Muscle of leg (tissue), 11 donors: ENCODE measurements around the gene CFAP157. TPM values are rescaled to one million over a fixed set of nuclear protein-coding genes. Genes with fewer than 3 reads are reported as not detected.
"Not testable (repeated sequence)": the region's sequence is repeated elsewhere in the genome, so short reads cannot be mapped to it uniquely, and the experiment has no call there.

Experiments used
- DNase-seq: peaks from one replicate; pipeline ENCODE4 v3.0.0; 2013
- H3K27ac ChIP-seq: one replicate; pipeline ENCODE4 v1.5.1; 2013; ENCODE audit warnings: mild to moderate bottlenecking, low read length, control low read depth
- H3K27me3 ChIP-seq: one replicate; pipeline ENCODE4 v1.6.1; 2013; ENCODE audit warnings: low read length; ENCODE audit not compliant: control insufficient read depth, insufficient read depth
- H3K36me3 ChIP-seq: one replicate; pipeline ENCODE4 v1.6.1; 2013; ENCODE audit warnings: low read length; ENCODE audit not compliant: control insufficient read depth, insufficient read depth
- H3K4me1 ChIP-seq: one replicate; pipeline ENCODE4 v1.6.1; 2013; ENCODE audit warnings: low read length; ENCODE audit not compliant: control insufficient read depth, insufficient read depth
- H3K4me3 ChIP-seq: one replicate; pipeline ENCODE4 v1.5.1; 2013; ENCODE audit warnings: low read length, control low read depth
- H3K9me3 ChIP-seq: replicated peaks from 2 replicates; pipeline ENCODE4 v1.6.1; 2013; ENCODE audit warnings: low read depth, low read length; ENCODE audit not compliant: control insufficient read depth
- WGBS: methylation state at CpG from one replicate; pipeline ENCODE4 v1.1.5; 2013; ENCODE audit warnings: missing lambda C conversion rate; ENCODE audit not compliant: insufficient coverage; 5-methylcytosine and 5-hydroxymethylcytosine counted together
- polyA plus RNA-seq, 8 donors: library from polyadenylated mRNA; unstranded; fragments of 120-200 nt; gene quantifications; one replicate each; pipeline versions ENCODE4 v1.2.1 to v1.2.3, GENCODE V29; 2013; ENCODE audit warnings: inconsistent platforms in 1 of 8, low replicate concordance in 1 of 8; ENCODE audit not compliant: insufficient read length in 8 of 8, insufficient read depth in 1 of 8
- total RNA-seq: library from RNA; stranded (reverse); fragments of 120-200 nt; gene quantifications from one replicate; pipeline ENCODE4 v1.2.4, GENCODE V29; 2013

CFAP157 gene
- total and polyA plus RNA-seq, 9 donors: 0.84 to 2.4 (median 1.3) TPM; not detected in 1

GRCh38 chr9:127746959-127747569, 40.3 kb downstream of the CFAP157 start:
- Histone ChIP-seq H3K27me3 (peaks cover 4% of the 10 kb centered on the region), H3K4me1 (peaks cover 6% of the 10 kb centered on the region), H3K4me3 (no peak overlapping the region), H3K9me3 (no peaks in the 10 kb centered on the region), H3K27ac (no peak overlapping the region), H3K36me3 (peaks cover 41% of the 10 kb centered on the region)
- 60% methylated on average over 10 of the region's 15 CpGs for WGBS
- no peak for DNase-seq

GRCh38 chr9:127749090-127749787, 42.5 kb downstream of the CFAP157 start:
- no peaks in the 10 kb centered on the region for H3K9me3 ChIP-seq
- peaks cover 4% of the 10 kb centered on the region for H3K4me1 ChIP-seq
- WGBS: 90% methylated on average over 26 of the region's 26 CpGs
- peaks cover 18% of the 10 kb centered on the region for H3K27me3 ChIP-seq
- H3K36me3 ChIP-seq: peaks cover 42% of the 10 kb centered on the region
- no peak overlapping the region for H3K27ac ChIP-seq
- DNase-seq: no peak
- H3K4me3 ChIP-seq: no peak overlapping the region

- DNase-seq: no peak
- peaks cover 16% of the 10 kb centered on the region for H3K4me1 ChIP-seq
Observed at GRCh38 chr9:127751269-127752054, 44.7 kb downstream of the CFAP157 start.

GRCh38 chr9:127753148-127753547, 46.4 kb downstream of the CFAP157 start:
- no peak for DNase-seq
- no peaks in the 10 kb centered on the region for H3K9me3 ChIP-seq
- H3K4me3 ChIP-seq: no peak overlapping the region
- H3K36me3 ChIP-seq: peaks cover 24% of the 10 kb centered on the region
- WGBS: 78% methylated on average over 7 of the region's 8 CpGs
- H3K4me1 ChIP-seq: peaks cover 16% of the 10 kb centered on the region
- peaks cover 33% of the 10 kb centered on the region for H3K27me3 ChIP-seq
- no peak overlapping the region for H3K27ac ChIP-seq

More at GRCh38 chr9:127751269-127752054, 44.7 kb downstream of the CFAP157 start:
- WGBS: 27% methylated on average over 3 of the region's 10 CpGs
- no peak overlapping the region for H3K4me3 ChIP-seq
- H3K9me3 ChIP-seq: no peaks in the 10 kb centered on the region
- H3K27me3 ChIP-seq: peaks cover 33% of the 10 kb centered on the region
- H3K36me3 ChIP-seq: peaks cover 32% of the 10 kb centered on the region
- H3K27ac ChIP-seq: no peak overlapping the region

- WGBS: 100% methylated on average over 1 of the region's 8 CpGs
- peak overlapping the region; percentile 3 for H3K27ac ChIP-seq
- no peaks in the 10 kb centered on the region for H3K9me3 ChIP-seq
- H3K27me3 ChIP-seq: peaks cover 33% of the 10 kb centered on the region
- H3K4me1 ChIP-seq: peaks cover 16% of the 10 kb centered on the region
- H3K36me3 ChIP-seq: peaks cover 22% of the 10 kb centered on the region
- no peak for DNase-seq
- no peak overlapping the region for H3K4me3 ChIP-seq
Observed at GRCh38 chr9:127753622-127754021, 46.8 kb downstream of the CFAP157 start.

GRCh38 chr9:127754099-127755060, 47.6 kb downstream of the CFAP157 start:
- H3K27me3 ChIP-seq: peaks cover 33% of the 10 kb centered on the region
- H3K27ac ChIP-seq: no peak overlapping the region
- WGBS: 10% methylated on average over 77 of the region's 86 CpGs
- DNase-seq: no peak
- peak overlapping the region; percentile 10 for H3K4me3 ChIP-seq
- peaks cover 16% of the 10 kb centered on the region for H3K4me1 ChIP-seq
- no peaks in the 10 kb centered on the region for H3K9me3 ChIP-seq
- peaks cover 18% of the 10 kb centered on the region for H3K36me3 ChIP-seq

GRCh38 chr9:127755061-127756060, 48.6 kb downstream of the CFAP157 start:
- Histone ChIP-seq H3K27ac (no peak overlapping the region), H3K27me3 (peaks cover 33% of the 10 kb centered on the region), H3K36me3 (peaks cover 18% of the 10 kb centered on the region), H3K4me1 (peaks cover 16% of the 10 kb centered on the region), H3K9me3 (no peaks in the 10 kb centered on the region), H3K4me3 (no peak overlapping the region)
- 12% methylated on average over 46 of the region's 61 CpGs for WGBS
- no peak for DNase-seq

GRCh38 chr9:127756233-127756632, 49.4 kb downstream of the CFAP157 start:
- H3K27me3 ChIP-seq: peaks cover 33% of the 10 kb centered on the region
- WGBS: 80% methylated on average over 3 of the region's 3 CpGs
- H3K9me3 ChIP-seq: no peaks in the 10 kb centered on the region
- peaks cover 16% of the 10 kb centered on the region for H3K4me1 ChIP-seq
- H3K4me3 ChIP-seq: no peak overlapping the region
- no peak overlapping the region for H3K27ac ChIP-seq
- peaks cover 20% of the 10 kb centered on the region for H3K36me3 ChIP-seq
- DNase-seq: no peak

- not testable (repeated sequence) for H3K27ac ChIP-seq, H3K9me3 ChIP-seq, DNase-seq, H3K4me3 ChIP-seq
- WGBS: 83% methylated on average over 1 of the region's 11 CpGs
- Histone ChIP-seq H3K27me3 (peaks cover 32% of the 10 kb centered on the region), H3K4me1 (peaks cover 20% of the 10 kb centered on the region), H3K36me3 (peaks cover 21% of the 10 kb centered on the region)
Observed at GRCh38 chr9:127756776-127757175, 50.0 kb downstream of the CFAP157 start.
